ENCODE results near the gene EP400.

DNA sequence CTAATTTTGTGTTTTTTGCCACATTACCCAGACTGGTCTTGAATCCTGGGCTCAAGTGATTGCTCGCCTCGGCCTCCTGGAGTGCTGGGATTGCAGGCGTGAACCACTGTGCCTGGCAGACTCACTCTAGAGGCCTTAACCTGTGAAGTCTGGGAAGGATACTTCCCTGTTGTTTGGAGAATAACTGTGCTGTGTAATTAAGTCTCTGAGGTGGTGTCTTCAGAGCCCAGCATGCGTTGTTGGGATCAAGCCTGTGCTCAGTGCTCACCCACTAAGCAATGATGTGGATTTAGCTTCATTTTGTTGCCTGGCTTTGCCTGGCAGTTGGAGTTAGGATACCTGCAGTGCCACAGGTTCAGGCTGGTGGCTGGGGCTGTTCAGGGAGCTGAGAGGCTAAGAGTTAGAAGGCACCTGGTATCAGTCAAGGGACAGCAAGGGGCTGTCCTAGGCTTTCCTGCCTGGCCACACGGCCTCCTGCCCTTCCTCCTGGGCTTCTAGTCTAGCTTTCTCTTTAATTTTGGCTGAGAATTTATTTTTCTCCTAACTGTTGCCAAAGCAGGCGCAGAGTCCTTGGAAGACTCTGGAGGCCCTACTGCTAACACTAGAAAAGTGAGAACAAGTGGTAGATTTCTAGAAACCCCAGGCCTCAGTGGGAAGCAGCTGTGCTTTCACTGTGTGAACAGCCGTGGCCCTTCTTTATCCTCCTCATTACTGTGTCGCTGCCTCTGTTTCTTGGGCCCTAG lies 38.5 kb downstream of the EP400 start:
- TF ChIP-seq, protein P1, sequence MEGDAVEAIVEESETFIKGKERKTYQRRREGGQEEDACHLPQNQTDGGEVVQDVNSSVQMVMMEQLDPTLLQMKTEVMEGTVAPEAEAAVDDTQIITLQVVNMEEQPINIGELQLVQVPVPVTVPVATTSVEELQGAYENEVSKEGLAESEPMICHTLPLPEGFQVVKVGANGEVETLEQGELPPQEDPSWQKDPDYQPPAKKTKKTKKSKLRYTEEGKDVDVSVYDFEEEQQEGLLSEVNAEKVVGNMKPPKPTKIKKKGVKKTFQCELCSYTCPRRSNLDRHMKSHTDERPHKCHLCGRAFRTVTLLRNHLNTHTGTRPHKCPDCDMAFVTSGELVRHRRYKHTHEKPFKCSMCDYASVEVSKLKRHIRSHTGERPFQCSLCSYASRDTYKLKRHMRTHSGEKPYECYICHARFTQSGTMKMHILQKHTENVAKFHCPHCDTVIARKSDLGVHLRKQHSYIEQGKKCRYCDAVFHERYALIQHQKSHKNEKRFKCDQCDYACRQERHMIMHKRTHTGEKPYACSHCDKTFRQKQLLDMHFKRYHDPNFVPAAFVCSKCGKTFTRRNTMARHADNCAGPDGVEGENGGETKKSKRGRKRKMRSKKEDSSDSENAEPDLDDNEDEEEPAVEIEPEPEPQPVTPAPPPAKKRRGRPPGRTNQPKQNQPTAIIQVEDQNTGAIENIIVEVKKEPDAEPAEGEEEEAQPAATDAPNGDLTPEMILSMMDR (IDR thresholded peaks at IDR 0.05; ENCODE audit: low read length): no peak
- TF ChIP-seq EZH2 (IDR thresholded peaks at IDR 0.05; ENCODE audit: borderline replicate concordance, low read length): no peak
